ENCODE measurements around the gene RDX. TPM values are rescaled to one million over a fixed set of nuclear protein-coding genes. Genes with fewer than 3 reads are reported as not detected.

The RDX gene
- total and polyA plus RNA-seq, 9 of the 15 experiments (the other 6 are each of a cell fraction or from before 2014, with no cell fraction given), result 35.6 to 62.1 (median 54.3) TPM

DNA sequence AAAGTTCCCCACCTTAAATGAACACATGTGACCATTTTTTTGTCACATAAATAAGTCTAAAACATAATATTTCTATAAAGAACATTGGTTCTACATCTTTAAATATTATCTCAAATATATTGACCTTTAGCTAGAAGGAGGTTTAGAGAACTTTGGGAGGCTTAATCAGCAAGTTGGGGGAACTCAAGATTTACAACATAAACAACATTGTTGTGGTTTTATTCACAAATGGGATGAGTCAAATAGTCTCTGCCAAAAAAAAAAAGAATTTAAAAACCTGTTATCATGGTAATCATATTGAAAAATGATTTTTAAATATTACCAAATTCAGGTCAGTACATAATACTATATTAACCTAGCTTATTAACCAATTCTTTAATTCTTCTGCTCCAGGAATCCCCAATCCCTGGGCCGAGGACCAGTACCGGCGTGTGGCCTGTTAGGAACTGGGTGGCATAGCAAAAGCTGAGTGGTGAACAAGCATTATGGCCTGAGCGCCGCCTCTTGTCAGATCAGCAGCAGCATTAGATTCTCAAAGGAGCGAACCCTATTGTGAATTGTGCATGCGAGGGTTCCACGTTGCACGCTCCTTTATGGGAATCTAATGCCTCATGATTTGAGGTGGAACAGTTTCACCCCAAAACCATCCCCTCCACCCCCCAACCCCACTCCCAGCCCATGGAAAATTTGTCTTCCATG, 98.2 kb downstream of the RDX start (continued):
- TF ChIP-seq, protein P1, sequence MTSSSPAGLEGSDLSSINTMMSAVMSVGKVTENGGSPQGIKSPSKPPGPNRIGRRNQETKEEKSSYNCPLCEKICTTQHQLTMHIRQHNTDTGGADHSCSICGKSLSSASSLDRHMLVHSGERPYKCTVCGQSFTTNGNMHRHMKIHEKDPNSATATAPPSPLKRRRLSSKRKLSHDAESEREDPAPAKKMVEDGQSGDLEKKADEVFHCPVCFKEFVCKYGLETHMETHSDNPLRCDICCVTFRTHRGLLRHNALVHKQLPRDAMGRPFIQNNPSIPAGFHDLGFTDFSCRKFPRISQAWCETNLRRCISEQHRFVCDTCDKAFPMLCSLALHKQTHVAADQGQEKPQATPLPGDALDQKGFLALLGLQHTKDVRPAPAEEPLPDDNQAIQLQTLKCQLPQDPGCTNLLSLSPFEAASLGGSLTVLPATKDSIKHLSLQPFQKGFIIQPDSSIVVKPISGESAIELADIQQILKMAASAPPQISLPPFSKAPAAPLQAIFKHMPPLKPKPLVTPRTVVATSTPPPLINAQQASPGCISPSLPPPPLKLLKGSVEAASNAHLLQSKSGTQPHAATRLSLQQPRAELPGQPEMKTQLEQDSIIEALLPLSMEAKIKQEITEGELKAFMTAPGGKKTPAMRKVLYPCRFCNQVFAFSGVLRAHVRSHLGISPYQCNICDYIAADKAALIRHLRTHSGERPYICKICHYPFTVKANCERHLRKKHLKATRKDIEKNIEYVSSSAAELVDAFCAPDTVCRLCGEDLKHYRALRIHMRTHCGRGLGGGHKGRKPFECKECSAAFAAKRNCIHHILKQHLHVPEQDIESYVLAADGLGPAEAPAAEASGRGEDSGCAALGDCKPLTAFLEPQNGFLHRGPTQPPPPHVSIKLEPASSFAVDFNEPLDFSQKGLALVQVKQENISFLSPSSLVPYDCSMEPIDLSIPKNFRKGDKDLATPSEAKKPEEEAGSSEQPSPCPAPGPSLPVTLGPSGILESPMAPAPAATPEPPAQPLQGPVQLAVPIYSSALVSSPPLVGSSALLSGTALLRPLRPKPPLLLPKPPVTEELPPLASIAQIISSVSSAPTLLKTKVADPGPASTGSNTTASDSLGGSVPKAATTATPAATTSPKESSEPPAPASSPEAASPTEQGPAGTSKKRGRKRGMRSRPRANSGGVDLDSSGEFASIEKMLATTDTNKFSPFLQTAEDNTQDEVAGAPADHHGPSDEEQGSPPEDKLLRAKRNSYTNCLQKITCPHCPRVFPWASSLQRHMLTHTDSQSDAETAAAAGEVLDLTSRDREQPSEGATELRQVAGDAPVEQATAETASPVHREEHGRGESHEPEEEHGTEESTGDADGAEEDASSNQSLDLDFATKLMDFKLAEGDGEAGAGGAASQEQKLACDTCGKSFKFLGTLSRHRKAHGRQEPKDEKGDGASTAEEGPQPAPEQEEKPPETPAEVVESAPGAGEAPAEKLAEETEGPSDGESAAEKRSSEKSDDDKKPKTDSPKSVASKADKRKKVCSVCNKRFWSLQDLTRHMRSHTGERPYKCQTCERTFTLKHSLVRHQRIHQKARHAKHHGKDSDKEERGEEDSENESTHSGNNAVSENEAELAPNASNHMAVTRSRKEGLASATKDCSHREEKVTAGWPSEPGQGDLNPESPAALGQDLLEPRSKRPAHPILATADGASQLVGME (CRISPR knock-in tag; IDR thresholded peaks at IDR 0.05), result no peak

DNA sequence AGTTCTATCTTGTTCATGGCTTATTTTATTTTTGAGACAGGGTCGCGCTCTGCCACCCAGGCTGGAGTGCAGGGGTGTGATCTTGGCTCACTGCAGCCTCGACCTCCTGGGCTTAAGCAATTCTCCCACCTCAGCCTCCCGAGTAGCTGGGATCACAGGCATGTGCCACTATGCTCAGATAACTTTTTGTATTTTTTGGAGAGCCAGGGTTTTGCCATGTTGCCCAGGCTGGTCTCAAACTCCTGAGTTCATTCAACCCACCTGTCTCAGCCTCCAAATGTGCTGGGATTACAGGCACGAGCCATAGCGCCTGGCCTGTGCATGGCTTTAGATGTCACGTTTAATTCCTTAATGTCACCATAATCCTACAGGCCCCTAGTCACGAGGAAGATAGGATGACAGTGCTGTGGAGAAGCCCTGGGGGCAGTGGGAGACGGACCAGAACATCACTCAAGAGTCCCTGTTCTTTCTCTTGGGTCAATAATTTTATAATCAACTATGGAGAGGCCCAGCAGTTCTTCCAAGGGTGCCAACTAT, 99.5 kb downstream of the RDX start:
- FAIRE-seq, result no peak
- intact Hi-C loops (cut with micrococcal nuclease), result loop anchor here (10.0 kb wide), 1 partner anchor 342 kb away; no protein-coding TSS in a partner anchor
- no peak for ATAC-seq
- H3K9me1 ChIP-seq (ENCODE audit: control insufficient read depth, insufficient read depth, low read length), result no peaks in the 10 kb centered on the region
- H3K4me3 ChIP-seq, result no peak overlapping the region
- H3K4me2 ChIP-seq (ENCODE audit: insufficient read depth, low read length), result no peak overlapping the region
- H2AFZ ChIP-seq (ENCODE audit: low read depth, low read length), result no peak overlapping the region
- no peaks in the 10 kb centered on the region; a peak in 1 of 5 replicates for H3K4me1 ChIP-seq (replicated peaks in 1 of 2; ENCODE audit: control insufficient read depth in 2 of 2, insufficient read depth in 2 of 2, low read length in 2 of 2)
- POLR2A ChIA-PET, result interaction anchor here (0.7 to 1.0 kb wide), 2 partner anchors 14 to 476 kb away, joined by 3 read pairs; no protein-coding TSS in a partner anchor
- H3K36me3 ChIP-seq (ENCODE audit: control insufficient read depth, insufficient read depth, low read length), result no peaks in the 10 kb centered on the region
- in situ Hi-C loops (cut with MboI), result loop anchor here (25.0 kb wide), 1 partner anchor 1040 kb away; the partner anchor contains the start of gene POU2AF2
- H4K20me1 ChIP-seq (replicated peaks; ENCODE audit: control insufficient read depth, insufficient read depth, low read length), result no peaks in the 10 kb centered on the region
- H3K79me2 ChIP-seq (ENCODE audit: control insufficient read depth, insufficient read depth, low read length), result no peaks in the 10 kb centered on the region
- CTCF ChIA-PET (ENCODE audit: low intra/inter-chr PET ratio), result no interaction called here
- DNase-seq (ENCODE audit: extremely low read depth in 1 of 4, low spot score in 3 of 4), result no peak
- no peak overlapping the region for H3K9ac ChIP-seq (ENCODE audit: insufficient read depth in 1 of 2, low read depth in 2 of 2, low read length in 2 of 2)
- BruUV-seq (replicated peaks), result no TSS peak
- WGBS (ENCODE audit: insufficient coverage, low coverage, missing lambda C conversion rate), result 40% methylated on average over 9 of the region's 9 CpGs
- no peaks in the 10 kb centered on the region for H3K27me3 ChIP-seq (ENCODE audit: control insufficient read depth in 2 of 2, insufficient read depth in 2 of 2, low read length in 2 of 2)
- no peak overlapping the region for H3K27ac ChIP-seq (ENCODE audit: extremely low read depth, low read depth, low read length)
- TF ChIP-seq, protein P2, sequence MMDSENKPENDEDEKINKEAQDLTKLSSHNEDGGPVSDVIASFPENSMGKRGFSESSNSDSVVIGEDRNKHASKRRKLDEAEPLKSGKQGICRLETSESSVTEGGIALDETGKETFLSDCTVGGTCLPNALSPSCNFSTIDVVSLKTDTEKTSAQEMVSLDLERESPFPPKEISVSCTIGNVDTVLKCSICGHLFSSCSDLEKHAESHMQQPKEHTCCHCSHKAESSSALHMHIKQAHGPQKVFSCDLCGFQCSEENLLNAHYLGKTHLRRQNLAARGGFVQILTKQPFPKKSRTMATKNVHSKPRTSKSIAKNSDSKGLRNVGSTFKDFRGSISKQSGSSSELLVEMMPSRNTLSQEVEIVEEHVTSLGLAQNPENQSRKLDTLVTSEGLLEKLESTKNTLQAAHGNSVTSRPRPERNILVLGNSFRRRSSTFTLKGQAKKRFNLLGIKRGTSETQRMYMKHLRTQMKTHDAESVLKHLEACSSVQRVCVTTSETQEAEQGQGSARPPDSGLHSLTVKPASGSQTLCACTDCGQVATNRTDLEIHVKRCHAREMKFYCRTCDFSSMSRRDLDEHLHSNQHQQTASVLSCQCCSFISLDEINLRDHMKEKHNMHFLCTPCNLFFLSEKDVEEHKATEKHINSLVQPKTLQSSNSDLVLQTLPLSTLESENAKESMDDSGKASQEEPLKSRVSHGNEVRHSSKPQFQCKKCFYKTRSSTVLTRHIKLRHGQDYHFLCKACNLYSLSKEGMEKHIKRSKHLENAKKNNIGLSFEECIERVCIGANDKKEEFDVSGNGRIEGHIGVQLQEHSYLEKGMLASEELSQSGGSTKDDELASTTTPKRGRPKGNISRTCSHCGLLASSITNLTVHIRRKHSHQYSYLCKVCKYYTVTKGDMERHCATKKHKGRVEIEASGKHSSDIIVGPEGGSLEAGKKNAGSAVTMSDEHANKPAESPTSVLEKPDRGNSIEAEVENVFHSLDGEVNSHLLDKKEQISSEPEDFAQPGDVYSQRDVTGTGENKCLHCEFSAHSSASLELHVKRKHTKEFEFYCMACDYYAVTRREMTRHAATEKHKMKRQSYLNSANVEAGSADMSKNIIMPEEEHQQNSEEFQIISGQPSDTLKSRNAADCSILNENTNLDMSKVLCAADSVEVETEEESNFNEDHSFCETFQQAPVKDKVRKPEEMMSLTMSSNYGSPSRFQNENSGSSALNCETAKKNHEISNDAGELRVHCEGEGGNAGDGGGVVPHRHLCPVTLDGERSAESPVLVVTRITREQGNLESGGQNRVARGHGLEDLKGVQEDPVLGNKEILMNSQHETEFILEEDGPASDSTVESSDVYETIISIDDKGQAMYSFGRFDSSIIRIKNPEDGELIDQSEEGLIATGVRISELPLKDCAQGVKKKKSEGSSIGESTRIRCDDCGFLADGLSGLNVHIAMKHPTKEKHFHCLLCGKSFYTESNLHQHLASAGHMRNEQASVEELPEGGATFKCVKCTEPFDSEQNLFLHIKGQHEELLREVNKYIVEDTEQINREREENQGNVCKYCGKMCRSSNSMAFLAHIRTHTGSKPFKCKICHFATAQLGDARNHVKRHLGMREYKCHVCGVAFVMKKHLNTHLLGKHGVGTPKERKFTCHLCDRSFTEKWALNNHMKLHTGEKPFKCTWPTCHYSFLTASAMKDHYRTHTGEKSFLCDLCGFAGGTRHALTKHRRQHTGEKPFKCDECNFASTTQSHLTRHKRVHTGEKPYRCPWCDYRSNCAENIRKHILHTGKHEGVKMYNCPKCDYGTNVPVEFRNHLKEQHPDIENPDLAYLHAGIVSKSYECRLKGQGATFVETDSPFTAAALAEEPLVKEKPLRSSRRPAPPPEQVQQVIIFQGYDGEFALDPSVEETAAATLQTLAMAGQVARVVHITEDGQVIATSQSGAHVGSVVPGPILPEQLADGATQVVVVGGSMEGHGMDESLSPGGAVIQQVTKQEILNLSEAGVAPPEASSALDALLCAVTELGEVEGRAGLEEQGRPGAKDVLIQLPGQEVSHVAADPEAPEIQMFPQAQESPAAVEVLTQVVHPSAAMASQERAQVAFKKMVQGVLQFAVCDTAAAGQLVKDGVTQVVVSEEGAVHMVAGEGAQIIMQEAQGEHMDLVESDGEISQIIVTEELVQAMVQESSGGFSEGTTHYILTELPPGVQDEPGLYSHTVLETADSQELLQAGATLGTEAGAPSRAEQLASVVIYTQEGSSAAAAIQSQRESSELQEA (IDR thresholded peaks at IDR 0.05; ENCODE audit: low read depth), result no peak
- H3K9me3 ChIP-seq (replicated peaks; ENCODE audit: control insufficient read depth, insufficient read depth, low read depth, low read length), result no peaks in the 10 kb centered on the region

Data from K562 (cell line).